Keratinocyte (primary cell): ENCODE data around the gene ZNF76. TPM values are rescaled to one million over a fixed set of nuclear protein-coding genes. Genes with fewer than 3 reads are reported as not detected.

Experiments used
- DNase-seq: peaks from one replicate; pipeline ENCODE4 v3.0.0-alpha.2; 2011; ENCODE audit warnings: low read depth, missing footprints, low spot score
- FAIRE-seq: peaks from 2 replicates; lab custom pipeline; 2011; peaks lifted over from hg19 to GRCh38; lab: Jason Lieb, UNC
- H2AFZ ChIP-seq: 2 replicates; pipeline ENCODE4 v1.6.0; 2012; ENCODE audit warnings: low read length, control low read depth, inconsistent platforms; ENCODE audit not compliant: control insufficient read depth
- H3K27ac ChIP-seq: 2 replicates; pipeline ENCODE4 v1.5.1; 2011; ENCODE audit warnings: low read length; ENCODE audit not compliant: control insufficient read depth, insufficient read depth
- H3K27me3 ChIP-seq: 3 replicates; pipeline ENCODE4 v1.6.0; 2011; ENCODE audit warnings: low read length; ENCODE audit not compliant: control insufficient read depth, insufficient read depth; ENCODE audit errors: extremely low read depth
- H3K36me3 ChIP-seq, 2 experiments: 2 replicates in 1 of 2; 3 replicates in 1 of 2; pipeline ENCODE4 v1.5.1; 2011; ENCODE audit warnings: low read length in 2 of 2, mild to moderate bottlenecking in 1 of 2; ENCODE audit not compliant: control insufficient read depth in 2 of 2, insufficient read depth in 2 of 2; ENCODE audit errors: extremely low read depth in 1 of 2
- H3K4me1 ChIP-seq: 3 replicates; pipeline ENCODE4 v1.5.1; 2011; ENCODE audit warnings: low read length; ENCODE audit not compliant: control insufficient read depth, insufficient read depth; ENCODE audit errors: extremely low read depth
- H3K4me2 ChIP-seq: 3 replicates; pipeline ENCODE4 v1.6.0; 2011; ENCODE audit warnings: low read depth, low read length; ENCODE audit not compliant: control insufficient read depth, insufficient read depth; ENCODE audit errors: extremely low read depth
- H3K4me3 ChIP-seq, 3 experiments: fragments of 200-600 bp in 1 of 3; sonication (generic) in 1 of 3; 2 replicates in 2 of 3; 3 replicates in 1 of 3; pipeline ENCODE4 v1.5.1; 2011 to 2016; ENCODE audit warnings: low read length in 3 of 3, mild to moderate bottlenecking in 3 of 3, control low read depth in 2 of 3, inconsistent platforms in 1 of 3, low read depth in 1 of 3, mixed read lengths in 1 of 3, mixed run types in 1 of 3, moderate library complexity in 1 of 3; ENCODE audit not compliant: control insufficient read depth in 2 of 3, insufficient read depth in 2 of 3; ENCODE audit errors: extremely low read depth in 1 of 3
- H3K79me2 ChIP-seq: 2 replicates; pipeline ENCODE4 v1.6.0; 2012; ENCODE audit warnings: low read length; ENCODE audit not compliant: control insufficient read depth, insufficient read depth
- H3K9ac ChIP-seq: 3 replicates; pipeline ENCODE4 v1.6.0; 2011; ENCODE audit warnings: low read length; ENCODE audit not compliant: control insufficient read depth, insufficient read depth; ENCODE audit errors: extremely low read depth
- H3K9me1 ChIP-seq: 3 replicates; pipeline ENCODE4 v1.6.0; 2011; ENCODE audit warnings: low read length; ENCODE audit not compliant: control insufficient read depth, insufficient read depth; ENCODE audit errors: extremely low read depth
- H3K9me3 ChIP-seq: 2 replicates; pipeline ENCODE4 v1.5.1; 2012; ENCODE audit warnings: low read depth, low read length; ENCODE audit not compliant: control insufficient read depth
- H4K20me1 ChIP-seq: 3 replicates; pipeline ENCODE4 v1.6.0; 2011; ENCODE audit warnings: low read length; ENCODE audit not compliant: control insufficient read depth, insufficient read depth; ENCODE audit errors: extremely low read depth
- EZH2 ChIP-seq: IDR thresholded peaks from one replicate; pipeline ENCODE4 v1.6.1; 2012; ENCODE audit warnings: inconsistent platforms, mild to moderate bottlenecking, low read length, moderate library complexity
- dilution Hi-C: fragments of 300-500 bp; cut with MboI; formaldehyde crosslinking; loops from one replicate; pipeline ENCODE4 v1.7.0; 2020; ENCODE audit warnings: low sequenced_read_pairs; ENCODE audit not compliant: extremely low pct_ligation_motif_present
- polyA plus RNA-seq, 5 experiments: library from polyadenylated mRNA; depleted of rRNA in 3 of 5; stranded (reverse) in 3 of 5; stranded (forward) in 1 of 5; unstranded in 1 of 5; fragments of >200 nt; gene quantifications; 1 replicate in 1 of 5; 2 replicates in 3 of 5; 3 replicates in 1 of 5; pipeline versions ENCODE4 v1.2.1 to v1.2.3, GENCODE V29; 2011 to 2012; ENCODE audit warnings: missing spikeins in 2 of 5, low read depth in 1 of 5, low replicate concordance in 1 of 5
- TF ChIP-seq, protein P1 (sequence below), 3 experiments: IDR thresholded peaks in 1 of 3; conservative IDR thresholded peaks in 1 of 3; optimal IDR thresholded peaks in 1 of 3; 2 replicates in 2 of 3; 3 replicates in 1 of 3; pipeline versions ENCODE3 to v1.5.1; 2011; ENCODE audit warnings: low read length in 3 of 3, mild to moderate bottlenecking in 3 of 3, moderate library complexity in 2 of 3, control low read depth in 1 of 3, inconsistent platforms in 1 of 3; ENCODE audit not compliant: insufficient read depth in 2 of 3; ENCODE audit errors: extremely low read depth in 1 of 3

ZNF76 gene
- polyA plus RNA-seq, 1 donor (not counting 4 experiments of a cell fraction or from before 2014, with no cell fraction given), result 7.2 TPM

DNA sequence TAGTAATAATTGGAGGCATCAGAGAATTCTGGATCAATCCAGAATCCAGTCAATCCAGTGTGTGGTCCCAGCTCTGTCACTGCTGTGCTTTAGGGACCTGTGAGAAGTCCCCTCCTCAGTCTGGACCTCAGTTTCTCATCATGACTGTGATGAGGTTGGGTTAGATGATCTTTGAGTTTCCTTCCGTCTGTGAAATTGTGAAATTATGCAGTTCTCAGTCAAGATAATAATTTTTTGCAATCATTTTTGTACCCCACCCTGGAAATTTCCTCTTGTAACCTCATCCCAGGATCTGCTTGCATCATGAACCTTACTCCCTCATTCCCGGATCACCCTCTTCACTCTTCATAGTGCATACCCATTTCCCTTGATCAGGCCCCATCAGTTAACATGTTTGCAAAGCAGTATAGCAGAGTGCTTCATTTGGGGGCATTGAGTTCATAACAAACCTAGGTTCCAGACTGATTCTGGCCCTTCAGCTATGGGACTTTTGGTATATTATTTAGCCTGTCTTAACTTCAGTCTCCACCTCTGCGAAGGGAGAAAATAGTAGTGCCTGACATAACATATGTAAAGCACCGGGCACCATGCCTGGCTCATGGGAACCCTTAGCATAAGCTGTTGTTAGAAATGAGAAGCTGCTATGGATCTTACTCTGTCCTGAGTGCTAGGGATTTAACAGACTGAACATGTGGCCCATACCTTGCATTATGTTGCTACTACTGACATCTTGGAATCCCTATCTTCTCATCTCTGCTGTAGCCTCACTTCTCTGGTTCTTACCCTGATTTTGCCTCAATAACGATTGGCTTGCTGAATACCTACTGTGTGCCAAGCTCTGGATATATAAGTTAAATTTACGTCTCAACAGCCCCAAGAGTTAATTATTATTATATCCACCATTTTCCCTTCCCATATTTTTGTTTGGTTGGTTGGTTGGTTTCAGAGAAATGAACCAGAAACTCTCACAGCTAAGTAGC is 1.3 kb downstream of the ZNF76 start:
- no peaks in the 10 kb centered on the region for H3K36me3 ChIP-seq
- peak overlapping the region; percentile 91 for H3K9ac ChIP-seq
- peak overlapping the region; percentile 48 to 94 (median 83) for H3K4me3 ChIP-seq
- H3K9me3 ChIP-seq, result no peaks in the 10 kb centered on the region
- no peaks in the 10 kb centered on the region for H3K9me1 ChIP-seq
- TF ChIP-seq, protein P1, sequence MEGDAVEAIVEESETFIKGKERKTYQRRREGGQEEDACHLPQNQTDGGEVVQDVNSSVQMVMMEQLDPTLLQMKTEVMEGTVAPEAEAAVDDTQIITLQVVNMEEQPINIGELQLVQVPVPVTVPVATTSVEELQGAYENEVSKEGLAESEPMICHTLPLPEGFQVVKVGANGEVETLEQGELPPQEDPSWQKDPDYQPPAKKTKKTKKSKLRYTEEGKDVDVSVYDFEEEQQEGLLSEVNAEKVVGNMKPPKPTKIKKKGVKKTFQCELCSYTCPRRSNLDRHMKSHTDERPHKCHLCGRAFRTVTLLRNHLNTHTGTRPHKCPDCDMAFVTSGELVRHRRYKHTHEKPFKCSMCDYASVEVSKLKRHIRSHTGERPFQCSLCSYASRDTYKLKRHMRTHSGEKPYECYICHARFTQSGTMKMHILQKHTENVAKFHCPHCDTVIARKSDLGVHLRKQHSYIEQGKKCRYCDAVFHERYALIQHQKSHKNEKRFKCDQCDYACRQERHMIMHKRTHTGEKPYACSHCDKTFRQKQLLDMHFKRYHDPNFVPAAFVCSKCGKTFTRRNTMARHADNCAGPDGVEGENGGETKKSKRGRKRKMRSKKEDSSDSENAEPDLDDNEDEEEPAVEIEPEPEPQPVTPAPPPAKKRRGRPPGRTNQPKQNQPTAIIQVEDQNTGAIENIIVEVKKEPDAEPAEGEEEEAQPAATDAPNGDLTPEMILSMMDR (optimal IDR thresholded peaks at IDR 0.05 in 1 of 3, IDR thresholded peaks at IDR 0.05 in 1 of 3, conservative IDR thresholded peaks at IDR 0.05 in 1 of 3; ENCODE audit: extremely low read depth in 1 of 3, insufficient read depth in 2 of 3, low read length in 3 of 3), result no peak
- no peak for TF ChIP-seq EZH2
- H3K4me2 ChIP-seq, result peak overlapping the region; percentile 91
- peak overlapping the region; percentile 75 for H3K27ac ChIP-seq
- H3K79me2 ChIP-seq, result peaks cover 3% of the 10 kb centered on the region
- H3K4me1 ChIP-seq, result peaks cover 16% of the 10 kb centered on the region
- no peaks in the 10 kb centered on the region for H4K20me1 ChIP-seq
- no peak overlapping the region for H2AFZ ChIP-seq
- FAIRE-seq (no peak), DNase-seq (no peak)
- dilution Hi-C loops, result no loop called here
- no peaks in the 10 kb centered on the region for H3K27me3 ChIP-seq

GRCh38 chr6:35262596-35262995 is 3.1 kb downstream of the ZNF76 start:
- FAIRE-seq, result no peak
- no peak overlapping the region for H3K4me2 ChIP-seq
- TF ChIP-seq EZH2, result no peak
- TF ChIP-seq, protein P1 (optimal IDR thresholded peaks at IDR 0.05 in 1 of 3, IDR thresholded peaks at IDR 0.05 in 1 of 3, conservative IDR thresholded peaks at IDR 0.05 in 1 of 3; ENCODE audit: extremely low read depth in 1 of 3, insufficient read depth in 2 of 3, low read length in 3 of 3), result no peak

More at GRCh38 chr6:35262596-35262995, 3.1 kb downstream of the ZNF76 start:
- Histone ChIP-seq H3K27ac (no peak overlapping the region), H3K27me3 (no peaks in the 10 kb centered on the region), H4K20me1 (no peaks in the 10 kb centered on the region), H3K79me2 (peaks cover 3% of the 10 kb centered on the region), H3K4me1 (peaks cover 16% of the 10 kb centered on the region), H3K4me3 (no peak overlapping the region), H3K9me1 (no peaks in the 10 kb centered on the region), H3K9me3 (no peaks in the 10 kb centered on the region), H3K9ac (no peak overlapping the region), H2AFZ (no peak overlapping the region), H3K36me3 (no peaks in the 10 kb centered on the region)
- dilution Hi-C loops, result no loop called here
- DNase-seq, result no peak
